Naive thymus-derived CD4-positive, alpha-beta T cell (primary cell): ENCODE results near the gene HINT2. TPM values are rescaled to one million over a fixed set of nuclear protein-coding genes. Genes with fewer than 3 reads are reported as not detected.
A peak's percentile ranks its signal among the peaks of the same experiment; 100 is the strongest.

Experiments used
- ATAC-seq: fragments of 150-1000 bp; cut with Tn5 transposase; 2 replicates; pipeline ENCODE4 v1.10.0; 2021; ENCODE audit warnings: mild to moderate bottlenecking, moderate library complexity
- CTCF ChIA-PET: fragments of 350-600 bp; sonication (Branson Sonifier 250); formaldehyde crosslinking; loops from one replicate; lab custom pipeline; 2021; ENCODE audit warnings: antibody characterized with exemption; lab: Charles Lee
- POLR2A ChIA-PET: fragments of 350-600 bp; sonication (Branson Sonifier 250); formaldehyde crosslinking; loops from one replicate; lab custom pipeline; 2021; ENCODE audit warnings: antibody characterized with exemption, inconsistent platforms; lab: Charles Lee
- DNase-seq, 9 donors: peaks; one replicate each; pipeline versions ENCODE4 v3.0.0 to v3.0.0-alpha.2; 2020 to 2022; ENCODE audit warnings: mixed read lengths in 1 of 9
- H3K27ac ChIP-seq: one replicate; pipeline ENCODE4 v1.7.0; 2013; ENCODE audit warnings: mild to moderate bottlenecking, low read depth, low read length, moderate library complexity
- H3K27me3 ChIP-seq, 2 donors: one replicate each; pipeline ENCODE4 v1.7.0; 2013; ENCODE audit warnings: low read length in 2 of 2, mild to moderate bottlenecking in 2 of 2, moderate library complexity in 2 of 2; ENCODE audit not compliant: control insufficient read depth in 2 of 2, insufficient read depth in 2 of 2
- H3K36me3 ChIP-seq, 3 experiments: 1 replicate in 2 of 3; 2 replicates in 1 of 3; pipeline ENCODE4 v1.7.0; 2013; ENCODE audit warnings: low read length in 3 of 3, mild to moderate bottlenecking in 3 of 3, moderate library complexity in 1 of 3; ENCODE audit not compliant: insufficient read depth in 3 of 3, control insufficient read depth in 2 of 3
- H3K4me1 ChIP-seq, 2 donors: one replicate each; pipeline ENCODE4 v1.7.0; 2013; ENCODE audit warnings: low read length in 2 of 2, mild to moderate bottlenecking in 2 of 2, moderate library complexity in 1 of 2; ENCODE audit not compliant: control insufficient read depth in 2 of 2, insufficient read depth in 2 of 2
- H3K4me3 ChIP-seq: 2 replicates; pipeline ENCODE4 v1.7.0; 2013; ENCODE audit warnings: mild to moderate bottlenecking, low read length
- H3K9me3 ChIP-seq, 3 experiments: 1 replicate in 2 of 3; 2 replicates in 1 of 3; pipeline ENCODE4 v1.7.0; 2013; ENCODE audit warnings: low read length in 3 of 3; ENCODE audit not compliant: control insufficient read depth in 2 of 3
- H3K27ac Mint-ChIP-seq, 9 donors: one replicate each; pipeline ENCODE4 v1.8.0; 2020 to 2022; ENCODE audit warnings: mixed read lengths in 9 of 9, mild to moderate bottlenecking in 8 of 9, moderate library complexity in 5 of 9, inconsistent platforms in 2 of 9
- H3K27me3 Mint-ChIP-seq, 5 donors: one replicate each; pipeline ENCODE4 v1.8.0; 2021 to 2022; ENCODE audit warnings: mixed read lengths in 5 of 5, mild to moderate bottlenecking in 1 of 5
- H3K36me3 Mint-ChIP-seq, 5 donors: one replicate each; pipeline ENCODE4 v1.8.0; 2020 to 2022; ENCODE audit warnings: mixed read lengths in 5 of 5, mild to moderate bottlenecking in 3 of 5, inconsistent platforms in 1 of 5
- H3K4me1 Mint-ChIP-seq, 7 donors: one replicate each; pipeline ENCODE4 v1.8.0; 2020 to 2022; ENCODE audit warnings: mixed read lengths in 7 of 7, mild to moderate bottlenecking in 3 of 7, inconsistent platforms in 1 of 7
- H3K4me3 Mint-ChIP-seq, 10 donors: one replicate each; pipeline ENCODE4 v1.8.0; 2020 to 2022; ENCODE audit warnings: mild to moderate bottlenecking in 10 of 10, mixed read lengths in 10 of 10, moderate library complexity in 6 of 10, inconsistent platforms in 2 of 10
- H3K9me3 Mint-ChIP-seq, 11 donors: one replicate each; pipeline ENCODE4 v1.8.0; 2020 to 2022; ENCODE audit warnings: mixed read lengths in 11 of 11, mild to moderate bottlenecking in 4 of 11, inconsistent platforms in 1 of 11, moderate library complexity in 1 of 11
- intact Hi-C, 2 donors: fragments of 100-400 bp; cut with micrococcal nuclease; formaldehyde crosslinking; loops; one replicate each; pipeline ENCODE4 v1.15.1; 2023
- polyA plus RNA-seq, 2 donors: library from polyadenylated mRNA; unstranded; fragments of 300-500 nt; fragmentation: Illumina TruSeq; gene quantifications; one replicate each; pipeline ENCODE4 v1.2.3, GENCODE V29; 2021
- total RNA-seq, 6 experiments: library from RNA in 5 of 6; stranded (reverse) in 5 of 6; gene quantifications; 1 replicate in 5 of 6; 2 replicates in 1 of 6; pipeline ENCODE4 v1.2.3 and lab custom pipeline; 2021 to 2026

Gene HINT2
- total and polyA plus RNA-seq, 7 experiments from 2014 or later: 14.3 to 74.5 (median 23.1) TPM

- POLR2A ChIA-PET: interaction anchor here (0.7 to 1.1 kb wide), 2 partner anchors 17 to 60 kb away, joined by 3 read pairs; no protein-coding TSS in a partner anchor
- H3K27ac ChIP-seq: no peak overlapping the region
- H3K4me1 Mint-ChIP-seq: peaks cover 14 to 29% (median 25%) of the 10 kb centered on the region in 7 donors
These were observed 33.1 kb upstream of the HINT2 start for GRCh38 chr9:35847792-35848572.

GRCh38 chr9:35845824-35846771 is 31.3 kb upstream of the HINT2 start:
- Histone ChIP-seq H3K27me3 (no peaks in the 10 kb centered on the region), H3K36me3 (peaks cover 0 to 8% (median 0%) of the 10 kb centered on the region in 3 experiments), H3K27ac (no peak overlapping the region), H3K4me1 (peaks cover 0 to 19% of the 10 kb centered on the region in 2 donors), H3K4me3 (no peak overlapping the region), H3K9me3 (no peaks in the 10 kb centered on the region)
- H3K9me3 Mint-ChIP-seq: no peaks in the 10 kb centered on the region
- H3K27me3 Mint-ChIP-seq: peaks cover 0 to 4% (median 0%) of the 10 kb centered on the region in 5 donors
- H3K36me3 Mint-ChIP-seq: peaks cover 0 to 27% (median 6%) of the 10 kb centered on the region in 5 donors
- ChIA-PET POLR2A (interaction anchor here (1.0 to 1.9 kb wide), 2 partner anchors 32 to 86 kb away, joined by 3 to 5 read pairs; partner anchors contain the start of gene HINT2), CTCF (interaction anchor here (1.0 kb wide), 1 partner anchor 36 kb away, joined by 4 read pairs; no protein-coding TSS in a partner anchor)
- peaks cover 14 to 29% (median 26%) of the 10 kb centered on the region in 7 donors for H3K4me1 Mint-ChIP-seq
- DNase-seq: no peak
- intact Hi-C loops: loop anchor here in 1 of 2 donors (1.0 kb wide), 2 partner anchors 17 to 31 kb away; partner anchors contain the start of genes HINT2 and TMEM8B
- H3K27ac Mint-ChIP-seq: peak overlapping the region in 8 of 9 donors; percentile 16 to 84 (median 64)
- H3K4me3 Mint-ChIP-seq: peak overlapping the region in 8 of 10 donors; percentile 15 to 62 (median 35)
- ATAC-seq: no peak

More at GRCh38 chr9:35847792-35848572, 33.1 kb upstream of the HINT2 start:
- H3K4me3 Mint-ChIP-seq: no peak overlapping the region
- no peak overlapping the region for H3K27ac Mint-ChIP-seq
- peaks cover 0 to 32% (median 6%) of the 10 kb centered on the region in 5 donors for H3K36me3 Mint-ChIP-seq
- no peaks in the 10 kb centered on the region for H3K9me3 Mint-ChIP-seq
- peaks cover 0 to 9% (median 0%) of the 10 kb centered on the region in 5 donors for H3K27me3 Mint-ChIP-seq
- DNase-seq: no peak
- Histone ChIP-seq H3K9me3 (no peaks in the 10 kb centered on the region), H3K36me3 (peaks cover 0 to 8% (median 0%) of the 10 kb centered on the region in 3 experiments), H3K4me3 (no peak overlapping the region), H3K4me1 (peaks cover 0 to 19% of the 10 kb centered on the region in 2 donors), H3K27me3 (no peaks in the 10 kb centered on the region)
- ATAC-seq: no peak
- CTCF ChIA-PET: no interaction called here
- intact Hi-C loops: no loop called here

GRCh38 chr9:35844628-35845270 is 29.9 kb upstream of the HINT2 start:
- ATAC-seq: peak; percentile 90
- H3K27me3 ChIP-seq: no peaks in the 10 kb centered on the region
- Mint-ChIP-seq H3K9me3 (no peaks in the 10 kb centered on the region), H3K27me3 (no peaks in the 10 kb centered on the region), H3K4me1 (peaks cover 14 to 30% (median 26%) of the 10 kb centered on the region in 7 donors), H3K4me3 (peak overlapping the region in 7 of 10 donors; percentile 4 to 56 (median 21)), H3K36me3 (peaks cover 0 to 21% (median 6%) of the 10 kb centered on the region in 5 donors), H3K27ac (peak overlapping the region in 6 of 9 donors; percentile 30 to 77 (median 58))
- no peak overlapping the region for H3K27ac ChIP-seq
- intact Hi-C loops: loop anchor here in 1 of 2 donors (1.0 kb wide), 2 partner anchors 15 to 29 kb away; partner anchors contain the start of genes HINT2 and TMEM8B
- CTCF ChIA-PET: no interaction called here
- POLR2A ChIA-PET: interaction anchor here (0.5 to 1.9 kb wide), 3 partner anchors 20 to 42 kb away, joined by 3 to 5 read pairs (median 3); partner anchors contain the start of gene HINT2
- no peak overlapping the region for H3K4me3 ChIP-seq
- no peaks in the 10 kb centered on the region for H3K9me3 ChIP-seq
- H3K4me1 ChIP-seq: peaks cover 0 to 19% of the 10 kb centered on the region in 2 donors
- peak in 7 of 9 donors; percentile 60 to 81 (median 77) for DNase-seq
- peaks cover 0 to 8% (median 0%) of the 10 kb centered on the region in 3 experiments for H3K36me3 ChIP-seq

GRCh38 chr9:35842795-35843194 is 28.0 kb upstream of the HINT2 start:
- no peaks in the 10 kb centered on the region for H3K27me3 Mint-ChIP-seq
- Histone ChIP-seq H3K27me3 (no peaks in the 10 kb centered on the region), H3K4me1 (peaks cover 0 to 19% of the 10 kb centered on the region in 2 donors), H3K36me3 (peaks cover 0 to 8% (median 0%) of the 10 kb centered on the region in 3 experiments), H3K9me3 (no peaks in the 10 kb centered on the region), H3K4me3 (no peak overlapping the region), H3K27ac (no peak overlapping the region)
- DNase-seq (no peak), ATAC-seq (peak; percentile 51)
- intact Hi-C loops: no loop called here
- CTCF ChIA-PET: no interaction called here
- H3K9me3 Mint-ChIP-seq: no peaks in the 10 kb centered on the region
- H3K4me3 Mint-ChIP-seq: no peak overlapping the region
- POLR2A ChIA-PET: interaction anchor here (0.9 kb wide), 1 partner anchor 14 kb away, joined by 3 read pairs; the partner anchor contains the start of genes FAM221B and TMEM8B
- H3K36me3 Mint-ChIP-seq: peaks cover 0 to 7% (median under 1%) of the 10 kb centered on the region in 5 donors
- H3K4me1 Mint-ChIP-seq: peaks cover 16 to 34% (median 26%) of the 10 kb centered on the region in 7 donors
- H3K27ac Mint-ChIP-seq: no peak overlapping the region

DNA sequence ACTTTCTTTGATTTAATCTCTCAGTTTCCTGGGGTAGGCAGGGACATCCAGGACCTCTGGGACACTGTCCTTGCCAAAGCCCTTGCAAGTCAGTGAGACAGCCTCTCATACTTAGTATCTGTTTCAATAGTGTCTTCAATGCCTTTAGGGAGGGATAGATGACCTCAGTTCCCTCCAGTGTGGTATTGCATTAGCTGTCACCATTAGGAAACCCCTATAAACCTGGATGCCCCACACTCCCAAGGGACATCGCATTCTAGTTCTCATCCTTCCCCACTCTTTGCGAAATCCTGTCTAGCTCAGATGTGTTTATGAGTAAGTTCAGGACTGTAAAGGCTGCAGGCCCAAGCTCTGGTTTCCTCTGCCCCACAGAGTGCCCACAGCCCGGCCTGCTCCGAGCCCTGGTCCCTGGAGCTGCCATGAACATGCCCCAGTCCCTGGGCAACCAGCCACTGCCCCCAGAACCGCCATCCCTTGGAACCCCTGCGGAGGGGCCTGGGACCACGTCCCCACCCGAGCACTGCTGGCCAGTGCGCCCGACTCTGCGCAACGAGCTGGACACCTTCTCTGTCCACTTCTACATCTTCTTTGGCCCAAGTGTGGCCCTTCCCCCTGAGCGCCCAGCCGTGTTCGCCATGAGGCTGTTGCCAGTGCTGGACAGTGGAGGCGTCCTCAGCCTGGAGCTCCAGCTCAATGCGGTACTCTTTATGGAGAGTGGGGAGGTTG is 27.3 kb upstream of the HINT2 start:
- peaks cover 0 to 19% of the 10 kb centered on the region in 2 donors for H3K4me1 ChIP-seq
- ChIA-PET CTCF (interaction anchor here (1.0 kb wide), 1 partner anchor 166 kb away, joined by 4 read pairs; no protein-coding TSS in a partner anchor), POLR2A (interaction anchor here (0.9 kb wide), 1 partner anchor 13 kb away, joined by 3 read pairs; the partner anchor contains the start of genes FAM221B and TMEM8B)
- Mint-ChIP-seq H3K4me3 (no peak overlapping the region), H3K27me3 (no peaks in the 10 kb centered on the region), H3K36me3 (peaks cover 0 to under 1% (median 0%) of the 10 kb centered on the region in 5 donors), H3K4me1 (peaks cover 16 to 34% (median 24%) of the 10 kb centered on the region in 7 donors), H3K9me3 (no peaks in the 10 kb centered on the region), H3K27ac (no peak overlapping the region)
- no peaks in the 10 kb centered on the region for H3K27me3 ChIP-seq
- H3K27ac ChIP-seq: no peak overlapping the region
- DNase-seq (no peak), ATAC-seq (no peak)
- H3K36me3 ChIP-seq: peaks cover 0 to 5% (median 0%) of the 10 kb centered on the region in 3 experiments
- H3K9me3 ChIP-seq: no peaks in the 10 kb centered on the region
- intact Hi-C loops: no loop called here
- H3K4me3 ChIP-seq: no peak overlapping the region
